ENCODE results near the gene CPNE4. TPM values are rescaled to one million over a fixed set of nuclear protein-coding genes. Genes with fewer than 3 reads are reported as not detected.

CPNE4 gene
- total RNA-seq, 1 experiment from 2014 or later, result not detected

GRCh38 chr3:131702146-131702545 lies 332.7 kb downstream of the CPNE4 start:
- H3K27me3 ChIP-seq (ENCODE audit: low read length), result no peaks in the 10 kb centered on the region
- no peaks in the 10 kb centered on the region for H3K36me3 ChIP-seq (ENCODE audit: insufficient read depth, low read length)
- no peak for DNase-seq
- H3K9me2 ChIP-seq (replicated peaks; ENCODE audit: insufficient read depth, low read length), result no peaks in the 10 kb centered on the region
- H3K79me2 ChIP-seq (ENCODE audit: low read length), result no peaks in the 10 kb centered on the region
- no peak overlapping the region for H3K4me2 ChIP-seq (ENCODE audit: low read depth, low read length, poor library complexity, severe bottlenecking)
- H2AFZ ChIP-seq (ENCODE audit: low read length), result no peak overlapping the region
- H3K9ac ChIP-seq (ENCODE audit: low read length), result no peak overlapping the region
- H3K27ac ChIP-seq (ENCODE audit: low read length), result no peak overlapping the region
- H3K9me3 ChIP-seq (ENCODE audit: low read length), result no peaks in the 10 kb centered on the region
- no peak overlapping the region for H3K4me3 ChIP-seq (ENCODE audit: low read length)
- H3K4me1 ChIP-seq (ENCODE audit: low read length), result peaks cover 9% of the 10 kb centered on the region
- no peaks in the 10 kb centered on the region for H4K20me1 ChIP-seq (ENCODE audit: insufficient read depth, low read depth, low read length)

GRCh38 chr3:131701153-131701770 lies 333.6 kb downstream of the CPNE4 start:
- no peak overlapping the region for H2AFZ ChIP-seq (ENCODE audit: low read length)
- no peaks in the 10 kb centered on the region for H3K27me3 ChIP-seq (ENCODE audit: low read length)
- no peaks in the 10 kb centered on the region for H3K36me3 ChIP-seq (ENCODE audit: insufficient read depth, low read length)
- H3K4me1 ChIP-seq (ENCODE audit: low read length), result peaks cover 9% of the 10 kb centered on the region
- no peaks in the 10 kb centered on the region for H3K79me2 ChIP-seq (ENCODE audit: low read length)
- H3K9ac ChIP-seq (ENCODE audit: low read length), result no peak overlapping the region
- H3K4me2 ChIP-seq (ENCODE audit: low read depth, low read length, poor library complexity, severe bottlenecking), result no peak overlapping the region
- H3K27ac ChIP-seq (ENCODE audit: low read length), result no peak overlapping the region
- no peaks in the 10 kb centered on the region for H4K20me1 ChIP-seq (ENCODE audit: insufficient read depth, low read depth, low read length)
- DNase-seq, result no peak
- no peaks in the 10 kb centered on the region for H3K9me2 ChIP-seq (replicated peaks; ENCODE audit: insufficient read depth, low read length)
- no peaks in the 10 kb centered on the region for H3K9me3 ChIP-seq (ENCODE audit: low read length)
- no peak overlapping the region for H3K4me3 ChIP-seq (ENCODE audit: low read length)

- Histone ChIP-seq H4K20me1 (ENCODE audit: insufficient read depth, low read depth, low read length) (no peaks in the 10 kb centered on the region), H3K27ac (ENCODE audit: low read length) (no peak overlapping the region), H3K9me2 (replicated peaks; ENCODE audit: insufficient read depth, low read length) (no peaks in the 10 kb centered on the region), H3K4me2 (ENCODE audit: low read depth, low read length, poor library complexity, severe bottlenecking) (no peak overlapping the region), H2AFZ (ENCODE audit: low read length) (no peak overlapping the region), H3K9me3 (ENCODE audit: low read length) (no peaks in the 10 kb centered on the region), H3K9ac (ENCODE audit: low read length) (no peak overlapping the region), H3K27me3 (ENCODE audit: low read length) (no peaks in the 10 kb centered on the region), H3K36me3 (ENCODE audit: insufficient read depth, low read length) (no peaks in the 10 kb centered on the region), H3K4me1 (ENCODE audit: low read length) (no peaks in the 10 kb centered on the region), H3K4me3 (ENCODE audit: low read length) (no peak overlapping the region), H3K79me2 (ENCODE audit: low read length) (no peaks in the 10 kb centered on the region)
- DNase-seq, result no peak
Observed at GRCh38 chr3:131699001-131699400, 335.8 kb downstream of the CPNE4 start.

- no peaks in the 10 kb centered on the region for H3K4me1 ChIP-seq (ENCODE audit: low read length)
- no peak overlapping the region for H3K9ac ChIP-seq (ENCODE audit: low read length)
- no peaks in the 10 kb centered on the region for H3K9me3 ChIP-seq (ENCODE audit: low read length)
- no peaks in the 10 kb centered on the region for H4K20me1 ChIP-seq (ENCODE audit: insufficient read depth, low read depth, low read length)
- no peaks in the 10 kb centered on the region for H3K27me3 ChIP-seq (ENCODE audit: low read length)
- H3K36me3 ChIP-seq (ENCODE audit: insufficient read depth, low read length), result no peaks in the 10 kb centered on the region
- no peak overlapping the region for H3K27ac ChIP-seq (ENCODE audit: low read length)
- no peaks in the 10 kb centered on the region for H3K9me2 ChIP-seq (replicated peaks; ENCODE audit: insufficient read depth, low read length)
- no peaks in the 10 kb centered on the region for H3K79me2 ChIP-seq (ENCODE audit: low read length)
- no peak overlapping the region for H2AFZ ChIP-seq (ENCODE audit: low read length)
- DNase-seq, result no peak
- H3K4me2 ChIP-seq (ENCODE audit: low read depth, low read length, poor library complexity, severe bottlenecking), result no peak overlapping the region
- H3K4me3 ChIP-seq (ENCODE audit: low read length), result no peak overlapping the region
Observed at GRCh38 chr3:131694376-131694775, 340.4 kb downstream of the CPNE4 start.

GRCh38 chr3:131692356-131692755 lies 342.5 kb downstream of the CPNE4 start:
- Histone ChIP-seq H3K36me3 (ENCODE audit: insufficient read depth, low read length) (no peaks in the 10 kb centered on the region), H2AFZ (ENCODE audit: low read length) (no peak overlapping the region), H3K27ac (ENCODE audit: low read length) (no peak overlapping the region), H3K4me1 (ENCODE audit: low read length) (no peaks in the 10 kb centered on the region), H4K20me1 (ENCODE audit: insufficient read depth, low read depth, low read length) (no peaks in the 10 kb centered on the region), H3K4me3 (ENCODE audit: low read length) (no peak overlapping the region), H3K9ac (ENCODE audit: low read length) (no peak overlapping the region), H3K4me2 (ENCODE audit: low read depth, low read length, poor library complexity, severe bottlenecking) (no peak overlapping the region), H3K9me3 (ENCODE audit: low read length) (no peaks in the 10 kb centered on the region), H3K9me2 (replicated peaks; ENCODE audit: insufficient read depth, low read length) (no peaks in the 10 kb centered on the region), H3K79me2 (ENCODE audit: low read length) (no peaks in the 10 kb centered on the region), H3K27me3 (ENCODE audit: low read length) (no peaks in the 10 kb centered on the region)
- DNase-seq, result no peak

GRCh38 chr3:131690800-131691199 lies 344.0 kb downstream of the CPNE4 start:
- no peaks in the 10 kb centered on the region for H3K9me2 ChIP-seq (replicated peaks; ENCODE audit: insufficient read depth, low read length)
- H3K4me3 ChIP-seq (ENCODE audit: low read length), result no peak overlapping the region
- no peaks in the 10 kb centered on the region for H4K20me1 ChIP-seq (ENCODE audit: insufficient read depth, low read depth, low read length)
- no peak overlapping the region for H3K9ac ChIP-seq (ENCODE audit: low read length)
- no peaks in the 10 kb centered on the region for H3K79me2 ChIP-seq (ENCODE audit: low read length)
- H3K4me1 ChIP-seq (ENCODE audit: low read length), result no peaks in the 10 kb centered on the region
- no peaks in the 10 kb centered on the region for H3K9me3 ChIP-seq (ENCODE audit: low read length)
- H3K4me2 ChIP-seq (ENCODE audit: low read depth, low read length, poor library complexity, severe bottlenecking), result no peak overlapping the region
- H3K27ac ChIP-seq (ENCODE audit: low read length), result no peak overlapping the region
- no peak for DNase-seq
- H3K36me3 ChIP-seq (ENCODE audit: insufficient read depth, low read length), result no peaks in the 10 kb centered on the region
- no peaks in the 10 kb centered on the region for H3K27me3 ChIP-seq (ENCODE audit: low read length)
- no peak overlapping the region for H2AFZ ChIP-seq (ENCODE audit: low read length)

GRCh38 chr3:131688370-131688769 lies 346.4 kb downstream of the CPNE4 start:
- no peaks in the 10 kb centered on the region for H3K9me3 ChIP-seq (ENCODE audit: low read length)
- no peaks in the 10 kb centered on the region for H3K9me2 ChIP-seq (replicated peaks; ENCODE audit: insufficient read depth, low read length)
- no peaks in the 10 kb centered on the region for H3K27me3 ChIP-seq (ENCODE audit: low read length)
- H3K36me3 ChIP-seq (ENCODE audit: insufficient read depth, low read length), result no peaks in the 10 kb centered on the region
- no peak overlapping the region for H2AFZ ChIP-seq (ENCODE audit: low read length)
- H3K79me2 ChIP-seq (ENCODE audit: low read length), result no peaks in the 10 kb centered on the region
- H4K20me1 ChIP-seq (ENCODE audit: insufficient read depth, low read depth, low read length), result no peaks in the 10 kb centered on the region
- H3K4me1 ChIP-seq (ENCODE audit: low read length), result no peaks in the 10 kb centered on the region
- no peak for DNase-seq
- H3K27ac ChIP-seq (ENCODE audit: low read length), result no peak overlapping the region
- no peak overlapping the region for H3K4me3 ChIP-seq (ENCODE audit: low read length)
- no peak overlapping the region for H3K9ac ChIP-seq (ENCODE audit: low read length)
- H3K4me2 ChIP-seq (ENCODE audit: low read depth, low read length, poor library complexity, severe bottlenecking), result no peak overlapping the region

- no peaks in the 10 kb centered on the region for H4K20me1 ChIP-seq (ENCODE audit: insufficient read depth, low read depth, low read length)
- no peak for DNase-seq
- H3K27me3 ChIP-seq (ENCODE audit: low read length), result no peaks in the 10 kb centered on the region
Observed at GRCh38 chr3:131669600-131669999, 365.2 kb downstream of the CPNE4 start.

GRCh38 chr3:131658771-131659170 lies 376.0 kb downstream of the CPNE4 start:
- no peak overlapping the region for H2AFZ ChIP-seq (ENCODE audit: low read length)
- H3K9me3 ChIP-seq (ENCODE audit: low read length), result no peaks in the 10 kb centered on the region
- no peak overlapping the region for H3K4me2 ChIP-seq (ENCODE audit: low read depth, low read length, poor library complexity, severe bottlenecking)
- H3K27ac ChIP-seq (ENCODE audit: low read length), result no peak overlapping the region
- H3K36me3 ChIP-seq (ENCODE audit: insufficient read depth, low read length), result no peaks in the 10 kb centered on the region
- no peaks in the 10 kb centered on the region for H3K9me2 ChIP-seq (replicated peaks; ENCODE audit: insufficient read depth, low read length)
- no peak for DNase-seq
- no peaks in the 10 kb centered on the region for H3K79me2 ChIP-seq (ENCODE audit: low read length)
- H3K4me3 ChIP-seq (ENCODE audit: low read length), result no peak overlapping the region
- H3K9ac ChIP-seq (ENCODE audit: low read length), result no peak overlapping the region
- no peaks in the 10 kb centered on the region for H4K20me1 ChIP-seq (ENCODE audit: insufficient read depth, low read depth, low read length)
- no peaks in the 10 kb centered on the region for H3K4me1 ChIP-seq (ENCODE audit: low read length)
- no peaks in the 10 kb centered on the region for H3K27me3 ChIP-seq (ENCODE audit: low read length)

More at GRCh38 chr3:131669600-131669999, 365.2 kb downstream of the CPNE4 start:
- H3K36me3 ChIP-seq (ENCODE audit: insufficient read depth, low read length), result no peaks in the 10 kb centered on the region
- H3K79me2 ChIP-seq (ENCODE audit: low read length), result no peaks in the 10 kb centered on the region
- no peak overlapping the region for H3K27ac ChIP-seq (ENCODE audit: low read length)
- H3K4me1 ChIP-seq (ENCODE audit: low read length), result no peaks in the 10 kb centered on the region
- no peak overlapping the region for H3K4me2 ChIP-seq (ENCODE audit: low read depth, low read length, poor library complexity, severe bottlenecking)
- no peak overlapping the region for H3K9ac ChIP-seq (ENCODE audit: low read length)
- H3K4me3 ChIP-seq (ENCODE audit: low read length), result no peak overlapping the region
- H3K9me2 ChIP-seq (replicated peaks; ENCODE audit: insufficient read depth, low read length), result no peaks in the 10 kb centered on the region
- H3K9me3 ChIP-seq (ENCODE audit: low read length), result no peaks in the 10 kb centered on the region
- no peak overlapping the region for H2AFZ ChIP-seq (ENCODE audit: low read length)
